B cell (primary cell): ENCODE results near the gene FOXL1. TPM values are rescaled to one million over a fixed set of nuclear protein-coding genes. Genes with fewer than 3 reads are reported as not detected.

Source experiments
- ATAC-seq: fragments of 200-7000 bp; cut with Tn5 transposase; one replicate; pipeline ENCODE4 v1.10.0; 2021; ENCODE audit warnings: low read depth, mild to moderate bottlenecking, moderate number of reproducible peaks, moderate library complexity
- CTCF ChIA-PET: fragments of 350-600 bp; sonication (Branson Sonifier 250); formaldehyde crosslinking; loops from one replicate; lab custom pipeline; 2021; ENCODE audit warnings: antibody characterized with exemption, inconsistent platforms; lab: Charles Lee
- POLR2A ChIA-PET: fragments of 350-600 bp; sonication (Branson Sonifier 250); formaldehyde crosslinking; loops from one replicate; lab custom pipeline; 2021; ENCODE audit warnings: antibody characterized with exemption; lab: Charles Lee
- DNase-seq: peaks from one replicate; pipeline ENCODE4 v3.0.0; 2013
- H2AFZ ChIP-seq: 2 replicates; pipeline ENCODE4 v1.6.1; 2012; ENCODE audit warnings: mild to moderate bottlenecking, low read depth, low read length; ENCODE audit not compliant: insufficient read depth, poor library complexity, severe bottlenecking
- H3K27ac ChIP-seq, 2 donors: 1 replicate in 1 of 2; 2 replicates in 1 of 2; pipeline ENCODE4 v1.5.1; 2012 to 2013; ENCODE audit warnings: low read length in 2 of 2, mild to moderate bottlenecking in 2 of 2, moderate library complexity in 1 of 2
- H3K27me3 ChIP-seq, 4 experiments: fragments of 200-600 bp in 1 of 4; sonication (generic) in 1 of 4; replicated peaks in 1 of 4; 1 replicate in 2 of 4; 2 replicates in 2 of 4; pipeline versions ENCODE4 v1.6.1 to v1.7.0; 2013 to 2016; ENCODE audit warnings: low read length in 3 of 4, mild to moderate bottlenecking in 2 of 4, mixed read lengths in 1 of 4, moderate library complexity in 1 of 4; ENCODE audit not compliant: insufficient read depth in 4 of 4, control insufficient read depth in 3 of 4; ENCODE audit errors: control extremely low read depth in 1 of 4
- H3K36me3 ChIP-seq, 2 experiments: replicated peaks in 1 of 2; 1 replicate in 1 of 2; 2 replicates in 1 of 2; pipeline versions ENCODE4 v1.6.1 to v1.7.1; 2013; ENCODE audit warnings: low read length in 1 of 2; ENCODE audit not compliant: insufficient read depth in 2 of 2, control insufficient read depth in 1 of 2; ENCODE audit errors: control extremely low read depth in 1 of 2, extremely low read depth in 1 of 2
- H3K4me1 ChIP-seq, 2 donors: fragments of 200-600 bp in 1 of 2; sonication (generic) in 1 of 2; 1 replicate in 1 of 2; 2 replicates in 1 of 2; pipeline versions ENCODE4 v1.5.1 to v1.6.1; 2013 to 2017; ENCODE audit warnings: low read length in 2 of 2; ENCODE audit not compliant: control insufficient read depth in 2 of 2, insufficient read depth in 2 of 2
- H3K4me2 ChIP-seq: replicated peaks from 2 replicates; pipeline ENCODE3; 2012; ENCODE audit warnings: mild to moderate bottlenecking, low read depth, low read length; ENCODE audit not compliant: poor library complexity, severe bottlenecking
- H3K4me3 ChIP-seq, 5 experiments: fragments of 200-600 bp in 1 of 5; sonication (generic) in 1 of 5; 1 replicate in 3 of 5; 2 replicates in 2 of 5; pipeline versions ENCODE4 v1.5.1 to v1.7.0; 2011 to 2016; ENCODE audit warnings: low read length in 4 of 5, mild to moderate bottlenecking in 4 of 5, low read depth in 2 of 5, control low read depth in 1 of 5, moderate library complexity in 1 of 5; ENCODE audit not compliant: insufficient read depth in 1 of 5; ENCODE audit errors: control extremely low read depth in 1 of 5, extremely low read depth in 1 of 5
- H3K79me2 ChIP-seq: fragments of 200-600 bp; sonication (generic); one replicate; pipeline ENCODE4 v1.6.0; 2016; ENCODE audit warnings: low read length; ENCODE audit not compliant: control insufficient read depth, insufficient read depth
- H3K9ac ChIP-seq: fragments of 200-600 bp; sonication (generic); 2 replicates; pipeline ENCODE4 v1.6.1; 2017; ENCODE audit warnings: mild to moderate bottlenecking, low read length, moderate library complexity
- H3K9me3 ChIP-seq, 3 donors: one replicate each; pipeline versions ENCODE4 v1.6.1 to v1.7.1; 2013; ENCODE audit warnings: low read length in 2 of 3; ENCODE audit not compliant: control insufficient read depth in 2 of 3, insufficient read depth in 1 of 3; ENCODE audit errors: control extremely low read depth in 1 of 3
- H4K20me1 ChIP-seq: 2 replicates; pipeline ENCODE4 v1.6.0; 2012; ENCODE audit warnings: mild to moderate bottlenecking, low read length; ENCODE audit not compliant: insufficient read depth, control insufficient read depth, poor library complexity, severe bottlenecking
- H3K27ac Mint-ChIP-seq: one replicate; pipeline ENCODE4 v1.8.0; 2021; ENCODE audit warnings: mixed read lengths
- H3K27me3 Mint-ChIP-seq: one replicate; pipeline ENCODE4 v1.8.0; 2021; ENCODE audit warnings: mixed read lengths
- H3K4me1 Mint-ChIP-seq: one replicate; pipeline ENCODE4 v1.8.0; 2021; ENCODE audit warnings: mixed read lengths
- H3K4me3 Mint-ChIP-seq: one replicate; pipeline ENCODE4 v1.8.0; 2021; ENCODE audit warnings: mixed read lengths
- H3K9me3 Mint-ChIP-seq: one replicate; pipeline ENCODE4 v1.8.0; 2022; ENCODE audit warnings: mixed read lengths; ENCODE audit not compliant: insufficient read depth
- CTCF ChIP-seq: fragments of 200-600 bp; IDR thresholded peaks from one replicate; pipeline ENCODE4 v1.8.0; 2022; ENCODE audit warnings: antibody characterized with exemption, mild to moderate bottlenecking
- EZH2 ChIP-seq: IDR thresholded peaks from 2 replicates; pipeline ENCODE4 v1.6.1; 2012; ENCODE audit warnings: borderline replicate concordance, low read depth, mild to moderate bottlenecking, moderate library complexity, low read length; ENCODE audit not compliant: insufficient read depth, poor library complexity, severe bottlenecking
- WGBS: methylation state at CpG from one replicate; pipeline ENCODE4 v1.1.5; 2013; ENCODE audit warnings: missing lambda C conversion rate; ENCODE audit not compliant: insufficient coverage; 5-methylcytosine and 5-hydroxymethylcytosine counted together
- intact Hi-C: fragments of 100-400 bp; cut with micrococcal nuclease; formaldehyde crosslinking; loops from one replicate; pipeline ENCODE4 v1.10.0; 2022
- polyA plus RNA-seq: library from polyadenylated mRNA; depleted of rRNA; stranded (reverse); fragments of >200 nt; gene quantifications from 2 replicates; pipeline ENCODE4 v1.2.3, GENCODE V29; 2012
- total RNA-seq, 2 donors: library from RNA; stranded (reverse); fragments of 120-200 nt in 1 of 2; gene quantifications; 1 replicate in 1 of 2; 2 replicates in 1 of 2; pipeline versions ENCODE4 v1.2.3 to v1.2.4, GENCODE V29; 2013 to 2022

The FOXL1 gene
- total and polyA plus RNA-seq, 2 donors (not counting 1 experiment from before 2014, with no cell fraction given), result not detected

DNA sequence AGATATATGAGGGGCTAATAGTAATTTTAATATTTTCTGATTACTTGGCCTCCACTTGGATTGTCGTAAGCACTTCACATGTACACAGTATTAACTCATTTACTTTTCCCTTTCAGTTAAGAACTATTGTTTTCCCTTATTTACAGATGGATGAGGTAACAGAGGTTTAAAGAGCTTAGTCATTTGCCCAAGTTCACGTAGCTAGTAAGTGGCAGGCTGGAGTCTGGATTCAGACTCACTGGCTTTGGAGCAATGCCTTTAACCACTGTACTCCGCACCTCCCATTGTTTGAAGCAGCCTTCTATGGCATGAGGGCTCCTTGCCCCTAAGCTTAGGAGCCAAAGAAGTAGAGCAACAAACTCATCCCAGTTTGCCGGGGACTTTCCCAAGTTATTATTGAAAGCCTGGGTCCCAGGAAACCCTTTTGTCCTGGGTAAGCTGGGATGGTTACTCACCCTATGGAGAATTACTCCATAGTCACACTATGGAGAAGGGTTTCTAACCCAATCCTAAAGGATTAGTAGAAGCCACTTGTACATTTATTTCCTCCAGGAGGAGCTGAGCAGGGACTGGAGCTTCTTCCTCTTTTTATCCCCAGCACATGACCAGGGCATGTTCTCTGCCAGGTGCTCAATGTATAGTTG lies 12.3 kb downstream of the FOXL1 start:
- POLR2A ChIA-PET, result no interaction called here
- Histone ChIP-seq H3K79me2 (no peaks in the 10 kb centered on the region), H3K27me3 (peaks cover 0 to 14% (median 8%) of the 10 kb centered on the region in 4 experiments), H2AFZ (no peak overlapping the region), H4K20me1 (no peaks in the 10 kb centered on the region), H3K36me3 (no peaks in the 10 kb centered on the region), H3K4me3 (no peak overlapping the region), H3K27ac (no peak overlapping the region), H3K4me2 (no peak overlapping the region), H3K9ac (no peak overlapping the region), H3K4me1 (no peaks in the 10 kb centered on the region), H3K9me3 (no peaks in the 10 kb centered on the region)
- no peak for TF ChIP-seq CTCF
- TF ChIP-seq EZH2, result no peak
- Mint-ChIP-seq H3K9me3 (no peaks in the 10 kb centered on the region), H3K4me3 (no peak overlapping the region), H3K27me3 (peaks cover 43% of the 10 kb centered on the region), H3K4me1 (no peaks in the 10 kb centered on the region), H3K27ac (no peak overlapping the region)
- WGBS, result 81% methylated on average over 2 of the region's 4 CpGs
- DNase-seq (no peak), ATAC-seq (no peak)
- CTCF ChIA-PET, result no interaction called here
- intact Hi-C loops, result no loop called here

GRCh38 chr16:86591270-86591669 lies 12.9 kb downstream of the FOXL1 start:
- intact Hi-C loops, result no loop called here
- no peaks in the 10 kb centered on the region for H3K79me2 ChIP-seq
- H3K27me3 ChIP-seq, result peaks cover 0 to 18% (median 7%) of the 10 kb centered on the region in 4 experiments
- CTCF ChIA-PET, result no interaction called here
- H3K9me3 ChIP-seq, result no peaks in the 10 kb centered on the region
- H3K27ac ChIP-seq, result no peak overlapping the region
- H3K4me2 ChIP-seq, result no peak overlapping the region
- Mint-ChIP-seq H3K27me3 (peaks cover 41% of the 10 kb centered on the region), H3K4me1 (no peaks in the 10 kb centered on the region), H3K27ac (no peak overlapping the region), H3K9me3 (no peaks in the 10 kb centered on the region), H3K4me3 (no peak overlapping the region)
- POLR2A ChIA-PET, result no interaction called here
- ATAC-seq (no peak), DNase-seq (no peak)
- H4K20me1 ChIP-seq, result no peaks in the 10 kb centered on the region
- no peak overlapping the region for H2AFZ ChIP-seq
- no peaks in the 10 kb centered on the region for H3K36me3 ChIP-seq
- H3K4me1 ChIP-seq, result no peaks in the 10 kb centered on the region
- TF ChIP-seq EZH2 (no peak), CTCF (no peak)
- no peak overlapping the region for H3K4me3 ChIP-seq
- no peak overlapping the region for H3K9ac ChIP-seq
- WGBS, result 95% methylated on average over 4 of the region's 4 CpGs
